Stimulated activated CD8-positive, alpha-beta memory T cell treated with anti-CD3 and anti-CD28 coated beads, Interleukin-12 subunit alpha, Interleukin-12 subunit beta, amount 100 ng/mL, for 1 hour (primary cell): ENCODE data around the gene FMO2.

Experiments used
- DNase-seq: peaks from one replicate; pipeline ENCODE4 v3.0.0-alpha.2; 2020; ENCODE audit warnings: low read depth

The FMO2 gene

DNA sequence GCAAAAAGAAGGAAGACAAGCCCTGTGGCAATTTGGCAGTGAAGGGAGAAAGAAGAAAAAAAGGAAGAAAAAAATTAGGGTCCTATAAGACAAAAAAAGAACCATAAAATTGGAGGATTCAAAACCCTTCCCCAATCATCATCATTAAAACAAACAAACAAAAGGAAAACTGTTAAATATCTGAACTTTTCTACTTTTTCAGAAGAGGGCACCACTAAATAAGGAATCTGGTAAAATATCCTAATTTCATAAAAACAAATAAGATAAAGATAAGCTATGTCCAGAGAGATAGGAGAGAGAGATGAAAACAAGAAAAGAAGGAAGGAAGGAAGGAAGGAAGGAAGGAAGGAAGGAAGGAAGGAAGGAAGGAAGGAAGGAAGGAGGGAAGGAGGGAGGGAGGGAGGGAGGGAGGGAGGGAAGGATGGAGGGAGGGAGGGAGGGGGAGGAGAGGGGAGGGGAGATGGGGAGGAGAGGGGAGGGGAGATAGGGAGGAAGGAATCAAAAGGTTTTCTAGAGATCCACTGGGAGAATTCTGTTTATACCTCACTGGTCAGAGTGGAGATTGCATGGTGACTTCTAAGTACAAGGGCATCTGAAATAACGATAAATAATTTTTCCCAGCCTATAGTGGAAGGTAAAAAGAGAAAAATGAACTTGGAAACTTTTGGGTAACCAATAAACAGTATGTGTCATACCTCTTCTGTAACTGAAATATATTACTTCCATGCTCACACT, 10.4 kb upstream of the FMO2 start:
- DNase-seq, result no peak

DNA sequence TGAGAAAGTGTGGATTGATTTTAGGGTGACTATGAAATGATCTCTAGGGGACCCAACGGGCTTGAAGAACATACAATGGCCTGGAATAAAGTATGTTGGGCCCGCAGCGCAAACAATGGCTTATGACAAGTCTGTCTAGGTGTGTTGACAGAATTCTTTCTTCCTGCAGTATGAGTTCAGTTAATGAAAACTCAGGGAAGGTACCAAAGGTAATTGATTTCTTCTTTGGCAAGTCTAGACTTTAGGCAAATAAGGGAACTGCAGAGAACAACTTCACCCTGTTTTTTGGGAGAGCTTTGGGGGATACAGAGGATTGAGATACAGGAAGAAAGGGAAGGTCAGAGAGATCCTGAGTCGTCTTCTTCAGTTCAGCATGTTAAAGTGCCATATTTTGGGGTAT, 7.8 kb upstream of the FMO2 start:
- DNase-seq, result no peak

DNA sequence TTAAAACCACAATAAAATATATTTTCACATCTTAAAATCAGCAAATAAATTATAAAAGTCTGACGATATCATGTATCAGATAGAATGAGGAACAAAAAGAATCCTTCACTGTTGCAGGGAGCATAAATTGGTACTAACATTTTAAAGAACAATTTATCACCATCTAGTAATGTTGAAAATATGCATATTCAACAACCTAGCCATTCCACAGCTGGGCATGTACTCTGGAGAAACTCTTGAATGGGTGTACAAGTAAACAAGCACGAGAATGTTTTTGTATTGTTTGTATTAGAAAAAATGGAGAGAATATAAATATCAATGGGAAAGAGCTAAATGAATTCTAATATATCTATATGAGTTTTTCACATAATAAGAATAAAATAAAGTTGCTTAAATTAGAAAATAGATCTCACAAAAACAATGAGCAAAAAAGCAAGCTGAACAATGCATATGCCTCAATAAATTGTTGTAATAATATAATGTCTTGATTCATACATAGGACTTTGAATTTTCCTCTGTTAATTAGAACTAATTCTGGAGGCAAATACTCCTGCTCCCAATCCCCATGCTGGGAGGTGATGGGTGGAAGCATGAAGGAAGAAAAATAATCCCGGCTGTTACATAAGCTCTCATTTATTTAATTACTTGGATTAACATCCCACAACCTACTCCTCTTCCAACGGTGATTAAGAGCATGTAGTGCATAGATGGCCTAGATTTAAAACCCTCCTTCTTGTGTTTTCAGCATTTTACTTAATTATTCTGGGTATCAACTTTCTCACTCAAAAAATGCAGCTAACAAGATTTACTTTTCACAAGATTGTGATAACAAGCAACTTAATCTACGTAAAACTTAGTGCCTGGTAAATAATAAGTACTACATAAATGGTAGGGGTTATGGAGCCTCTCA, 5.5 kb upstream of the FMO2 start:
- DNase-seq, result no peak

GRCh38 chr1:171180670-171181069, 4.4 kb upstream of the FMO2 start:
- DNase-seq, result no peak

GRCh38 chr1:171188388-171189266, 3.5 kb downstream of the FMO2 start:
- no peak for DNase-seq

DNA sequence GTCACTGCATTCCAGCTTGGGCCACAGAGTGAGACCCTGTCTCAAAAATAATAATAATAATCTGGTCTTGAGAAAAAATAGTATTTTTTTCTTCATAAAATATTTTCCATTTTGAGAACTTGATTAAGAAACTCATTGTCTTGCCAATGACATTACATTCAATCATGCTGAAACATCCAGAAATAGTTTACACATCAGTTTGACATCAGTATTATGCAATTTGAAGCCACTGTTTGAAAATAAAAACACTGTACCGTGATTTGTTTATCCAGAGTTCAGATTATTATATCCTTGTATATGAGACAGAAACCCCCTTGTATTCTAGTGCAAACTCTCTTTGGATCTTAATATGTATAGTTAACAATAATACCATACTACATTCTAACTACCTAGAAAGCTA, 6.9 kb downstream of the FMO2 start:
- no peak for DNase-seq

GRCh38 chr1:171195767-171196166, 10.7 kb downstream of the FMO2 start:
- DNase-seq, result no peak

DNA sequence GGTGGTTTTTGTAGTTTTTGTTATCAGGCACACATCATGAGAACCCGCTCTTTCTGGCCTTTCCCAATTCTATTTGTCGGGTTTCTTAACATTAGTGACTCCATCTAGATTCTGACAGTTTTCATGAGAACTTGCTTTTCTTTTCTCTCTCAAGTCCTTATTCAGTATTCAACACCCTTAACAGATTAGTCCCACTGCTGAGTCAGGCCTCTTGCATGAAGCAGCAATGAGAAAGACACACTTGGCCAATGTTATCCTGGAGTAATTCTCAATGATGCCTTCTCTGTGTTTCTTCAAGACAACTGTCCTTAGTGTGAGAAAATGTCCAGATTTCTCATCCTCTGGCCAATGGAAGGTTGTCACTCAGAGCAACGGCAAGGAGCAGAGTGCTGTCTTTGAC, 11.3 kb downstream of the FMO2 start:
- no peak for DNase-seq

DNA sequence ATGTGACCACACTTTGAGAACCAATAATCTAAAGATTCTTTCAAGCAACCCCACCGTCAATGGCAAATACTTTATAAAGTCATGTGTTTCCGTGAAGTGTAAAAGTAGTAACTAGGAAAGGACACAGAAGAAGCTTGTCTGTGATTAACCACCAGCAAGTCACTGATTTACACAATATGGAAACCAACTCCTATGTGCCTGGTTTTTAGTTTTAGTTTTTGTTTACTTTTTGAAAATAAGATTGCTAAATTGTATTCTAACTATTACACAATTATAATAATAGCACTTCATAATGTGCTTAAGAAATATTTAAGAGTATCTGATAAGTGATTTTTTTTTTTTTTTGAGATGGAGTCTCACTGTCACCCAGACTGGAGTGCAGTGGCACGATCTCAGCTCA, 13.0 kb downstream of the FMO2 start:
- DNase-seq, result no peak

DNA sequence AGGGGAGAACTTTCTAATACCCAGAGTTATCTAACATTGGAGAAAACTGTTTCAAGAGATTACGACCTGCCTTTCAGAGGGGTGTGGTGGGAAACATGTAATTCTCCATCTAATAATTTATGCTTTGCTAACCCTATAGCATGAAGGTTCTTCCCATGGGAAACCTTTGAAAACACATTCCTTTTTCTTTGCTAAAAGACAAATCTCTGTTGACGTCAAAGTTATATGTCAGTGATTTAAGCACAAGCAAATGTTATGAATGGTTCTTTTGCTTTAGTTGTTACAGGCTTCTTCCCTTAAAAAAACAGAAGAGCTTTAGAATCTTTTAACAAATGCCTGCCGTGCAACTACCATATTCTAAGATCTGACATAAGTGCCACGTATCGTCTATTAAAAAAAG, 19.2 kb downstream of the FMO2 start:
- DNase-seq, result no peak

- no peak for DNase-seq
Measured at GRCh38 chr1:171206204-171206977, 21.3 kb downstream of the FMO2 start.

DNA sequence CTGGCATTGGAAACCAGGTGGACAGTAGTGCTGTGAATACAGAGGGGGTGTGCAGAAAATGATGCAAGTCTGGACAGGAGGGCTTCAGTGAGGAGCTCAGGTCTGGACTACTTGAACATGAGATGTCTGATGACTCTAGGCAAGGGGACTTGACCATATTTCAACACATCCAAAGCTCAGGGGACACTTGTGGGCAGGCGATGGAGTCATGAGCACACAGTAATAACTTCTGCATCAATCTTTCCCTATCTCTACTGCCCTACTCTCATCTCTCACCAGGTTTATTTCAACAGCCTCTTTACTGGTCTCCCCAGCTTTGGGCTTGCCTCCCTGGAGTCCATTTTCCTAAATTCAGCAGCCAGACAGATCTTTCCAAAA, 21.9 kb downstream of the FMO2 start:
- no peak for DNase-seq

DNA sequence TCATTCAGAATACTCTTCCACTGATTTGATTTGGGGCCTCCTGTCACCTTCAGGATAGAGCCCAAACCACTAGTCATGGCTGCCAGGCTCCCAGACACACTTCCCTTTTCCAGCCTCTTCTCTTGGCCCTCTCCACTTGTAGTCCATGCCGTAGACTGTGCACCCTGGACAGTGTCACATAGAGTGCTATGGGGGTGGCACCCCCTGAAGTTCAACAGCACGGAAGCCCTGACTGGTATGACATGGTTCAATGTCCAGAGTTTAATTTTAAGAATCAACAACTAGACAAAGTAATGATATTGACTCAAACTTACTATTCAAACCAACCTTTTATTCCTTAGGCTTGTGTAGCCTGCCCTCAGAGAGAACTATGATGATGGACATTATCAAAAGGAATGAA, 22.3 kb downstream of the FMO2 start:
- no peak for DNase-seq

DNA sequence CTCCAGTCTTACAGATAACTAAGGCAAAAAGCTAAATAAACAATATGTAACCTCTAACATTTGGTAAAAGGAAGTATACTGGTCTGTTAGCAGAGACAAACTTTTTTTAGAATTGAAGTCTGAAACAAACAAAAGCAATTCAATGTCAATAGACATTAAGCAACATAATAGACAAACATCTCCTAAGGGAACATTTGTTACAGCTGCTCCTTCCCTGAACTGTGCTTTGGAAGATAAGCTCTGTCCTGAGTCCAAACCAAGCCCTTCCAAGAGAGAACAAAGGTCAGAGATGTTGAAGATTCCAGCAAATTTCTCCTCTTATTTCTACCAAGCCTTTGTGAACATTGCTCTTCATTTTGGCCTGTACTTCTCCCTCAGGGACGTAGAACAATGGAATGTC, 25.3 kb downstream of the FMO2 start:
- no peak for DNase-seq

DNA sequence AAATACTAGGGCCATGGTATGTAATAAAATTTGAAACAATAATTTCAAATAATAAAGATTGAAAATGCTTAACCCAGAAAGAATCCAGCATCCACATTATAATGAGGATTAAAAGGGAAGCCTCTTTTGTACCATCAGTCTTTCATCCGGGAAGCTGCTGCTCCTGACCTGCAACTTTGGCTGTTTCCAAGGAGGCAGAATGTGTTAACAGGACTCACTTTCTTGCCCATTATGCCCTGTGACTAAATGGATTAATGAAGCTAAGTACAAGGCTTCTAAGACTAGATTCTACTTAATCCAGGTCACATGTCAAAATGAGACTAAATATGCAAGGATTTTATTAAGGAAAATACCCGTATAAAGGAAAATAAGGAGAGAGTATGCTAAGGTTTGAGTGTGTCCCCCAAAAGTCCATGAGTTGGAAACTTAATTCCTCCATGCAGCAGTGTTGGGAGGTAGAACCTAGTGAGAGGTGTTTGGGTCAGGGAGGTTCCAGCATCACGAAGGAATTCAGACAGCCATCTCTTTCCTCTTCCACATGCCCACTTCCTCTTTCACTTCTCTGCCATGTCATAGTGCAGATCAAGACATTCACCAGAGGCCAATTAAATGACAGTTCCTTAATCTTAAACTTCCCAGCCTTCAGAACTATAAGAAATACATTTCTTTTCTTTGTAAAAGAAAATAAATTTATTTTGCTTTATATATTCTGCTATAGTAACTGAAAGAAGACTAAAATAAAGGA, 27.7 kb downstream of the FMO2 start:
- no peak for DNase-seq

DNA sequence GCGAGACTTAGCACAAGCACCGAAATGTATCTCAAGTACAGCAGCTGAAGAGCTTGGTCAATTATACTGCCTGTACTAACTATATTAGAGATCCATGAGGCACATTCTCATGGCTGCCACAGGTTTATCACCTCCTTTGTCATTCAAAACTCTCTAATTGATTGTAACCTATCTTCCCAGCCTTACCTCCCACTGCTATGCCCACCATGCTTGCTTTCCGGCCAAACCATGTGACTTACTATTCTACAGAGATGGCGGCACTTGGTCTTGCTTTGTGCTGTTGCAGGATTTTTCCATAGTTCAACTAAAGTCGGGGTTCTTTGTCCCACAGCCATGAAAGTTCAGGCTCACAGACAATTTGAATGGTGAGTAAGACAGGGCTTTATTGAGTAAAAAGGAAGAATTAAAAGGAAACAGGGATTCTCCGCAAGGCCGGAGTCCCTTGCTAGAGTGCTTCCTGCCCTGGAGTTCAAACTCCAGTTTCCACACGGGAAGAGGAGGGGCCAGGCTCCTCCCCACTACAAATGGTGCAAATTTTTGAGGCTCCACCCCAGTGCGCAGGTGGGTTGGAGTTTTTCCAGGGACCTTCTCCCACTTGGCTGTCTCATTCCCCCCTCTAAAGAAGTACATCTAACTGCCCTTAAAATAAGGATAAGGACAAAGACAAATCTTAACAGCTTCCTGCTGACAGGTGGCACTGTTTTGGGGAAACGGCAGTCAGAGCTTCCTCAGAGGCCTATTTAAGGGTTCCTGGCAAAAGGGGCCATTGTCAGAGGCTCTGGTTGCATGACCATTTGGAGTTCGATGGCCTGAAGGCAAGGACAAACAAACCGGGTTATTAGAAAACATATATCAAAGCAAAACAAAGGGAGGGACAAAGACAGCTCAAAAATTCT, 28.7 kb downstream of the FMO2 start:
- no peak for DNase-seq

DNA sequence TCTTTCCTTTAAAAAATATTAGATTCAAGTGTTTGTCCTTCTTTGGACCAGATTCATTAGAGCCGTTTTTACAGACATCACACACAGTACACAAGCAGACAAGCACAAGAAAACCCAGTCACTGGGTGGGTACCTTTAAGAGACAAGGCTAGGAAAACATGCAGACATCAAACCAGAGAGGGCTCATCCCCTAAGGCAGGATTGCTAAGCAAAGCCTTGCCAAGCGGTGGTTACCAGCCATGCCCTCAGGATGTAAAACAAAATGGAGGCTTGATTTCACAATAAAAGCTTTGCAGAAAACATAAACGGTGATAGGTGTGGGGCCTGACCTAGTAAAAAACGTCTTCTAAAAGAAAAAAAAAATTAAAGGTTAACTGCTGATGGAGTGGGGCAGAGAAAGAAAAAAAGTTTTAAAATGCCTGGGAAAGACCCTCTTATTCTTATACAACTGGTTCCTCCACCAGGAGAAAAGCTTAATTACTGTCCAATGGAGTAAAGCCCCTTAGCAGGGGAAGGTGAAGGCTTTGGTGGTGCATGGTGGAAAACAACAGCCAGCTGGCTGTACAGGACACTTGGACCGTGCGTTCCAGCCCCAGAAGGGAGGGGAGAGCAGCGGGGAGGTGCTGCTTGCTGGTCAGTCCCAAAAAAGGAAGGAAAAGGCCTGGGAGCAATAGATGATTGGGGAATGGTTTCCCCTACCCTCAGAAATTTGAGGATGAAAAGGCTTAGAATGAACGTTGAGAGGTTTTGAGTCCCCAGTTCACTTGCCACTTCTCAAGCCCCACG, 32.8 kb downstream of the FMO2 start:
- no peak for DNase-seq

GRCh38 chr1:171218661-171219060, 33.6 kb downstream of the FMO2 start:
- no peak for DNase-seq
